Uterus (tissue), 4 donors: ENCODE data around the gene GPR89A. TPM values are rescaled to one million over a fixed set of nuclear protein-coding genes. Genes with fewer than 3 reads are reported as not detected.
"Not testable (repeated sequence)": the region's sequence is repeated elsewhere in the genome, so short reads cannot be mapped to it uniquely, and the experiment has no call there.

Experiments
- DNase-seq, 2 donors: peaks; one replicate each; pipeline ENCODE4 v3.0.0-alpha.2; 2019 to 2020
- H3K27ac ChIP-seq, 2 donors: fragments of 200-600 bp; sonication (generic); 1 replicate in 1 of 2; 2 replicates in 1 of 2; pipeline ENCODE4 v1.5.1; 2016 to 2018
- H3K27me3 ChIP-seq, 2 donors: fragments of 200-600 bp; sonication (generic); one replicate each; pipeline ENCODE4 v1.5.1; 2018 to 2019; ENCODE audit warnings: control low read depth in 1 of 2
- H3K36me3 ChIP-seq, 2 donors: fragments of 200-600 bp; sonication (generic); one replicate each; pipeline ENCODE4 v1.5.1; 2019; ENCODE audit warnings: control low read depth in 1 of 2
- H3K4me1 ChIP-seq, 2 donors: fragments of 200-600 bp; sonication (generic); one replicate each; pipeline ENCODE4 v1.5.1; 2018 to 2019; ENCODE audit warnings: control low read depth in 1 of 2
- H3K4me3 ChIP-seq, 2 donors: fragments of 200-600 bp; sonication (generic); 1 replicate in 1 of 2; 2 replicates in 1 of 2; pipeline ENCODE4 v1.5.1; 2018 to 2019; ENCODE audit warnings: mild to moderate bottlenecking in 1 of 2
- H3K9me3 ChIP-seq, 2 donors: fragments of 200-600 bp; sonication (generic); one replicate each; pipeline ENCODE4 v1.5.1; 2019; ENCODE audit warnings: control low read depth in 1 of 2
- POLR2A ChIP-seq, 2 donors: fragments of 450-650 bp; IDR thresholded peaks; one replicate each; pipeline ENCODE4 v1.6.1; 2016; ENCODE audit warnings: antibody characterized with exemption in 2 of 2, mild to moderate bottlenecking in 1 of 2, moderate library complexity in 1 of 2
- intact Hi-C: fragments of 100-400 bp; cut with DNase I; formaldehyde crosslinking; loops from one replicate; pipeline ENCODE4 v1.15.1; 2023; ENCODE audit warnings: low total_unique reads
- total RNA-seq, 4 donors: library from RNA; depleted of rRNA in 3 of 4; stranded (reverse); fragments of >200 nt in 3 of 4; gene quantifications; one replicate each; pipeline versions ENCODE4 v1.1.0 to v1.2.4, GENCODE V29; 2014 to 2023
- TF ChIP-seq, protein P1 (sequence below), 4 experiments: fragments of 200-600 bp in 2 of 4; fragments of 450-650 bp in 2 of 4; sonication (generic) in 2 of 4; IDR thresholded peaks; one replicate each; pipeline ENCODE4 v1.5.1; 2016 to 2019; ENCODE audit warnings: antibody characterized with exemption in 4 of 4, mild to moderate bottlenecking in 2 of 4, moderate library complexity in 1 of 4
- donor health status: DM: yes; HTN: yes; CAD: no.

GPR89A gene
- total RNA-seq, result 10 to 100 TPM; 19.0 to 71.8 (median 31.9) TPM

GRCh38 chr1:145607833-145608733 is at the start of gene GPR89A:
GPR89A (plus strand) TSS chr1:145607988; CDS start chr1:145608134, 146 bp downstream.
- H3K27me3 ChIP-seq, H3K4me1 ChIP-seq, H3K36me3 ChIP-seq, H3K9me3 ChIP-seq, intact Hi-C loops: not testable (repeated sequence)
- Histone ChIP-seq H3K4me3 (peak within 1 kb of the TSS; percentile 71 to 89), H3K27ac (peak within 1 kb of the TSS; percentile 75 to 88)
- peak; percentile 93 to 95 for DNase-seq
- TF ChIP-seq POLR2A (IDR thresholded peaks at IDR 0.05), result peak; percentile 71 to 82

DNA sequence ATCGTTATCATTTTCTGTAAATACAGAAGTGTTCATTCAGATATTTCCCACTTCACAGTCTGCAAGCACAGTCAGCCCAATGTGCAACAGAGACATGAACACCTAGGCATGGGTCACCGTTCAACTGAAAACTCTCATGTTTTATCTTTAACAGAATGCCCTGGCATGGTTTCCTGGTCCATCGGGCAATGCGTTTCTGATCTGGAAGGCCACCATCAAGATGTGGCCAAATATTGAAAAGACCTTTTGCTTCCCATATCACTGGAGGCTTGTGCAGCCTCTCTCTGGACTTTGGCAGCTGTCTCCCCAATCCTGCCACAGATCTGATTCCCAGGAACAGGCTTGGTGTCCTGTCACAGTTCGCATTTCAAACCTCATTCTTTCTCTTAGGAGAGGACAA is 21.0 kb upstream of the GPR89A start:
- H3K36me3 ChIP-seq, DNase-seq, H3K4me3 ChIP-seq, H3K4me1 ChIP-seq, H3K9me3 ChIP-seq, H3K27me3 ChIP-seq, H3K27ac ChIP-seq, intact Hi-C loops: not testable (repeated sequence)

- H3K36me3 ChIP-seq, intact Hi-C loops, H3K27me3 ChIP-seq, H3K4me3 ChIP-seq, H3K4me1 ChIP-seq, H3K27ac ChIP-seq, DNase-seq, H3K9me3 ChIP-seq: not testable (repeated sequence)
Measured at GRCh38 chr1:145590806-145591205, 17.0 kb upstream of the GPR89A start.

- H3K4me3 ChIP-seq, H3K27me3 ChIP-seq, DNase-seq, H3K4me1 ChIP-seq, intact Hi-C loops, H3K9me3 ChIP-seq, H3K27ac ChIP-seq, H3K36me3 ChIP-seq: not testable (repeated sequence)
Measured at GRCh38 chr1:145592347-145592746, 15.4 kb upstream of the GPR89A start.

DNA sequence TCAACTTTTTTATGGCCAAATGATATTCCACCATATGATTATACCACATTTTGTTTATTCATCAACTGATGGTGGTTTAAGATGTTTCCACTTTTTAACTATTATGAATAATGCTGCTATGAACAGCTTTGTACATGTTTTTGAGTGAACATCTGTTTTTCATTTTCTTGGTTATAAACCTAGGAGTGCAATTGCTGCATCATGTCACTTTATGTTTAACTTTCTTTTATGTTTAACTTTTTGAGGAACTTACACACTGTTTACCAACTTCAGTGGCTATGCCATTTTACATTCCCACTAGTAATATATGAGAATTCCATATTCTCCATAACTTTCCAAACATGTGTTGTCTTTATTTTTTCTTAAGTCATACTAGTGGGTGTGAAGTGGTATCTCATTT is 12.4 kb upstream of the GPR89A start:
- H3K36me3 ChIP-seq, H3K27ac ChIP-seq, H3K4me3 ChIP-seq, intact Hi-C loops, H3K9me3 ChIP-seq, H3K27me3 ChIP-seq, H3K4me1 ChIP-seq, DNase-seq: not testable (repeated sequence)

GRCh38 chr1:145596236-145596635 is 11.6 kb upstream of the GPR89A start:
- H3K4me1 ChIP-seq, intact Hi-C loops, H3K27ac ChIP-seq, H3K27me3 ChIP-seq, H3K36me3 ChIP-seq, H3K4me3 ChIP-seq, DNase-seq, H3K9me3 ChIP-seq: not testable (repeated sequence)

DNA sequence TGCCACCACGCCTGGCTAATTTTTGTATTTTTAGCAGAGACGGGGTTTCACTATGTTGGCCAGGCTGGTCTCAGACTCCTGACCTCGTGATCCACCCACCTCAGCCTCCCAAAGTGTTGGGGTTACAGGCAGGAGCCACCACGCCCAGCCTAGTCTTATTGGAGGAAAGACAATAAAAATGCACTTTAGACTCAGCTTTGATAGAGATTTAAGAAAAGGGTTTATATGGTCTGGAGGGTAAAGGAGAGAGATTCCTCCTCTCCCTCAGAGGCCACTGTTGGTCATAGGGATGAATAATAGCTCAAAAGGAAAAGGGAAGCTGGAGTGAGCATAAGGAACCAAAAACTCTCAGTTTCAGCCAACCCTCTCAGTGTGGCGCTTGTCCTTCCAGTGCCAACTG is 8.4 kb upstream of the GPR89A start:
- H3K4me1 ChIP-seq, H3K27ac ChIP-seq, DNase-seq, H3K36me3 ChIP-seq, H3K9me3 ChIP-seq, H3K4me3 ChIP-seq, intact Hi-C loops, H3K27me3 ChIP-seq: not testable (repeated sequence)

- no peaks in the 10 kb centered on the region for H3K4me1 ChIP-seq
- H3K27ac ChIP-seq, result no peak overlapping the region
- no peak for DNase-seq
- no peaks in the 10 kb centered on the region for H3K27me3 ChIP-seq
- no peaks in the 10 kb centered on the region for H3K9me3 ChIP-seq
- no peak overlapping the region for H3K4me3 ChIP-seq
- H3K36me3 ChIP-seq, result no peaks in the 10 kb centered on the region
- intact Hi-C loops, result no loop called here
- TF ChIP-seq POLR2A (IDR thresholded peaks at IDR 0.05), result no peak
- TF ChIP-seq, protein P1, sequence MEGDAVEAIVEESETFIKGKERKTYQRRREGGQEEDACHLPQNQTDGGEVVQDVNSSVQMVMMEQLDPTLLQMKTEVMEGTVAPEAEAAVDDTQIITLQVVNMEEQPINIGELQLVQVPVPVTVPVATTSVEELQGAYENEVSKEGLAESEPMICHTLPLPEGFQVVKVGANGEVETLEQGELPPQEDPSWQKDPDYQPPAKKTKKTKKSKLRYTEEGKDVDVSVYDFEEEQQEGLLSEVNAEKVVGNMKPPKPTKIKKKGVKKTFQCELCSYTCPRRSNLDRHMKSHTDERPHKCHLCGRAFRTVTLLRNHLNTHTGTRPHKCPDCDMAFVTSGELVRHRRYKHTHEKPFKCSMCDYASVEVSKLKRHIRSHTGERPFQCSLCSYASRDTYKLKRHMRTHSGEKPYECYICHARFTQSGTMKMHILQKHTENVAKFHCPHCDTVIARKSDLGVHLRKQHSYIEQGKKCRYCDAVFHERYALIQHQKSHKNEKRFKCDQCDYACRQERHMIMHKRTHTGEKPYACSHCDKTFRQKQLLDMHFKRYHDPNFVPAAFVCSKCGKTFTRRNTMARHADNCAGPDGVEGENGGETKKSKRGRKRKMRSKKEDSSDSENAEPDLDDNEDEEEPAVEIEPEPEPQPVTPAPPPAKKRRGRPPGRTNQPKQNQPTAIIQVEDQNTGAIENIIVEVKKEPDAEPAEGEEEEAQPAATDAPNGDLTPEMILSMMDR (IDR thresholded peaks at IDR 0.05), result no peak
Measured at GRCh38 chr1:145601593-145601992, 6.2 kb upstream of the GPR89A start.

GRCh38 chr1:145606840-145607239 is 948 bp upstream of the GPR89A start:
- DNase-seq, H3K4me1 ChIP-seq, H3K27ac ChIP-seq, H3K9me3 ChIP-seq, intact Hi-C loops, H3K36me3 ChIP-seq, H3K4me3 ChIP-seq, H3K27me3 ChIP-seq: not testable (repeated sequence)

- H3K36me3 ChIP-seq, intact Hi-C loops, H3K4me3 ChIP-seq, H3K9me3 ChIP-seq, H3K4me1 ChIP-seq, H3K27me3 ChIP-seq, DNase-seq, H3K27ac ChIP-seq: not testable (repeated sequence)
Measured at GRCh38 chr1:145607289-145607688, 499 bp upstream of the GPR89A start.

DNA sequence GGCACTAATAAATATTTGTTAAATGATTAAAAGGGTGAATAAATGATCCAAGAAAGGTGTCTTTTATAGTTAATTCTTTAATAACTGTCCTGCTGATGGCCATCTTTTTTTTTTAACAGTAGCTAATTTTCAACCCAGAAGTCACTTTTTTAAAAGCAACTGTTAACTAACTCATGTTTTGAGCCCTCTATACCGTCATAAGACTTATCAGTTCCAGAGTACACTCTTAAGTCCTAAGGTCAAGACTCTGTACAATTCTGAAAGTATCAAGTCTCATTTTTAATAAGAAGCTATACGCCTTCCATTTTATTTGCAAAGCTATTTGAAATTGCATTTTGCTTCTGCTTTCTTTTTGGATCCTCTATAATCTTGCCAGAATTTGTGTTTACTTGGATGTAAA is 3.0 kb downstream of the GPR89A start:
- H3K36me3 ChIP-seq, H3K4me1 ChIP-seq, intact Hi-C loops, H3K4me3 ChIP-seq, H3K9me3 ChIP-seq, H3K27me3 ChIP-seq, H3K27ac ChIP-seq, DNase-seq: not testable (repeated sequence)

DNA sequence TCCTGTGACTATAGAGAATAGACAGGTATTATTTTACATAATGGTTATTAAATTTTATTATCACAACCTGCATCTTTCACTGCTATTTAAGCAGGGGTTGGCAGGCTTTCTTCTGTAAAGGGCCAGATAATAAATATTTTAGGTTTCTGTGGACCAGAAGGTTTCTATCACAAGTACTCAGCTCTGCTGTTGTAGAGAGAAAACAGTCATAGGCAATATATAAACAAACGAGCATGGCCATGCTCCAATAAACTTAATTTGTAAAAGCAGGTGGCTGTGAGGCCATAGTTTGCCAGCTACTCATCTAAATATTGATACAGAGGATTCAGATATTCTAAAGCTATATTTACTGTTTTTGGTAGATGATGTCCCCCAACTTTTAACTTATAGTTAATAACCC is 12.3 kb downstream of the GPR89A start:
- DNase-seq, H3K27ac ChIP-seq, H3K36me3 ChIP-seq, H3K27me3 ChIP-seq, H3K4me3 ChIP-seq, H3K4me1 ChIP-seq, intact Hi-C loops, H3K9me3 ChIP-seq: not testable (repeated sequence)

DNA sequence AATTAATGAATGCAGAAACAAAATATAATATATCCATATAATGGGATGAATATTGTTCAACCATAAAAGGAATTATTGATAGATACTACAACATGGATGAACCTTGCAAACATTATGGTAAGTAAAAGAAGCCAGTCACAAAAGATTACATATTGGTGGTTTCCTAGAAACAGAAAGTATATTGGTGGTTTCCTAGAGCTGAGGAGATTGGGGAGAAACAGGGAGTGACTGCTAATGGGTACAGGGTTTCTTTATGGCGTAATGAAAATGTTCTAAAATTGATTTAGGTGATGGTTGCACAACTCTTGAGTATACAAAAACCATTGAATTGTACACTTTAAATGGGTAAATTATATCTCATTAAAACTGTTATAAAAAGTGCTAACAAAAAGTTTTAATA is 14.4 kb downstream of the GPR89A start:
- H3K36me3 ChIP-seq, DNase-seq, intact Hi-C loops, H3K4me3 ChIP-seq, H3K4me1 ChIP-seq, H3K27me3 ChIP-seq, H3K27ac ChIP-seq, H3K9me3 ChIP-seq: not testable (repeated sequence)
